GM12878 (cell line): ENCODE data around the gene TMA16. TPM values are rescaled to one million over a fixed set of nuclear protein-coding genes. Genes with fewer than 3 reads are reported as not detected.

Experiments used
- ATAC-seq: fragments of 200-7000 bp; cut with Tn5 transposase; 3 replicates; pipeline ENCODE4 v1.9.1; 2020; ENCODE audit warnings: mild to moderate bottlenecking, moderate library complexity
- BruUV-seq: library from RNA; stranded (reverse); fragments of 400-500 nt; replicated peaks from 2 replicates; lab custom pipeline; 2021; lab: Mats Ljungman, UMichigan
- CTCF ChIA-PET: fragments of 300-600 bp; sonication (Branson Sonifier 250); formaldehyde crosslinking; extraction: SDS; loops from one replicate; lab custom pipeline; 2021; ENCODE audit warnings: inconsistent platforms; lab: Yijun Ruan, JAX
- POLR2A ChIA-PET: fragments of 350-600 bp; formaldehyde crosslinking; extraction: SDS; loops from one replicate; lab custom pipeline; 2021; ENCODE audit warnings: inconsistent platforms; lab: Charles Lee
- RAD21 ChIA-PET: fragments of 300-600 bp; sonication (Branson Sonifier 250); formaldehyde crosslinking; loops from one replicate; lab custom pipeline; 2023; ENCODE audit warnings: antibody characterized with exemption; ENCODE audit not compliant: unreplicated experiment; lab: Charles Lee
- SMC1A ChIA-PET: fragments of 300-600 bp; sonication (Branson Sonifier 250); formaldehyde crosslinking; loops from one replicate; lab custom pipeline; 2023; ENCODE audit not compliant: unreplicated experiment, uncharacterized antibody; lab: Charles Lee
- DNase-seq: peaks from one replicate; pipeline ENCODE4 v3.0.0-alpha.2; 2011; ENCODE audit warnings: low read depth, low spot score
- FAIRE-seq: peaks from 3 replicates; lab custom pipeline; 2011; peaks lifted over from hg19 to GRCh38; lab: Jason Lieb, UNC
- H2AFZ ChIP-seq: 2 replicates; pipeline ENCODE4 v1.6.0; 2011; ENCODE audit warnings: low read depth, low read length, control low read depth; ENCODE audit not compliant: control insufficient read depth
- H3K27ac ChIP-seq: 2 replicates; pipeline ENCODE4 v1.5.1; 2011; ENCODE audit warnings: control low read depth; ENCODE audit not compliant: control insufficient read depth, insufficient read depth
- H3K27me3 ChIP-seq, 2 experiments: replicated peaks in 1 of 2; 2 replicates each; pipeline versions ENCODE4 v1.6.0 to v1.6.1; 2011; ENCODE audit warnings: low read length in 1 of 2; ENCODE audit not compliant: control insufficient read depth in 2 of 2, insufficient read depth in 2 of 2
- H3K36me3 ChIP-seq, 2 experiments: 2 replicates each; pipeline ENCODE4 v1.5.1; 2011; ENCODE audit warnings: low read length in 1 of 2; ENCODE audit not compliant: control insufficient read depth in 2 of 2, insufficient read depth in 2 of 2
- H3K4me1 ChIP-seq: 2 replicates; pipeline ENCODE4 v1.6.1; 2011; ENCODE audit warnings: mild to moderate bottlenecking, low read length, moderate library complexity, mixed read lengths; ENCODE audit not compliant: control insufficient read depth, insufficient read depth
- H3K4me2 ChIP-seq: 2 replicates; pipeline ENCODE4 v1.6.0; 2011; ENCODE audit warnings: control low read depth; ENCODE audit not compliant: control insufficient read depth, insufficient read depth
- H3K4me3 ChIP-seq: fragments of 200-600 bp; sonication (generic); 2 replicates; pipeline ENCODE4 v1.5.1; 2016
- H3K79me2 ChIP-seq: 2 replicates; pipeline ENCODE4 v1.6.0; 2011; ENCODE audit warnings: low read length; ENCODE audit not compliant: control insufficient read depth, insufficient read depth
- H3K9ac ChIP-seq: 2 replicates; pipeline ENCODE4 v1.8.0; 2011; ENCODE audit warnings: low read length, control low read depth, mixed read lengths; ENCODE audit not compliant: control insufficient read depth, insufficient read depth
- H3K9me3 ChIP-seq: replicated peaks from 3 replicates; pipeline ENCODE4 v1.5.1; 2011; ENCODE audit warnings: mild to moderate bottlenecking, low read length; ENCODE audit not compliant: control insufficient read depth, insufficient read depth
- H4K20me1 ChIP-seq: 2 replicates; pipeline ENCODE4 v1.6.0; 2011; ENCODE audit not compliant: control insufficient read depth, insufficient read depth
- DPF2 ChIP-seq: fragments of 450-650 bp; IDR thresholded peaks from 2 replicates; pipeline ENCODE4 v1.6.1; 2017; ENCODE audit warnings: mild to moderate bottlenecking
- ELK1 ChIP-seq: IDR thresholded peaks from 2 replicates; pipeline ENCODE4 v1.6.1; 2012; ENCODE audit warnings: low read depth, low read length, improper control_type of control experiment
- EP300 ChIP-seq, 2 experiments: fragments of 150-350 bp in 1 of 2; IDR thresholded peaks; 2 replicates each; pipeline ENCODE4 v1.6.1; 2011 to 2012; ENCODE audit warnings: low read depth in 2 of 2, low read length in 2 of 2, borderline replicate concordance in 1 of 2, improper control_type of control experiment in 1 of 2, inconsistent platforms in 1 of 2; ENCODE audit not compliant: control insufficient read depth in 1 of 2
- FOXK2 ChIP-seq: fragments of 450-650 bp; IDR thresholded peaks from 2 replicates; pipeline ENCODE4 v1.6.1; 2017; ENCODE audit warnings: mild to moderate bottlenecking, moderate library complexity
- LARP7 ChIP-seq: fragments of 450-650 bp; IDR thresholded peaks from 2 replicates; pipeline ENCODE4 v1.6.1; 2017; ENCODE audit warnings: mild to moderate bottlenecking
- MTA3 ChIP-seq: IDR thresholded peaks from 2 replicates; pipeline ENCODE4 v1.6.1; 2012; ENCODE audit warnings: low read length, inconsistent platforms, borderline replicate concordance
- NR2C2 ChIP-seq: IDR thresholded peaks from 2 replicates; pipeline ENCODE4 v1.6.1; 2011; ENCODE audit warnings: borderline replicate concordance, low read depth; ENCODE audit not compliant: control insufficient read depth, insufficient read length
- RB1 ChIP-seq: fragments of 450-650 bp; formaldehyde crosslinking; IDR thresholded peaks from 2 replicates; pipeline ENCODE4 v1.6.1; 2017; ENCODE audit warnings: mild to moderate bottlenecking, borderline replicate concordance
- SMAD1 ChIP-seq: fragments of 450-650 bp; IDR thresholded peaks from 2 replicates; pipeline ENCODE4 v1.6.1; 2018; ENCODE audit warnings: mild to moderate bottlenecking, low read depth; ENCODE audit not compliant: partially characterized antibody
- SP1 ChIP-seq: IDR thresholded peaks from one replicate; pipeline ENCODE4 v1.6.1; 2011; ENCODE audit warnings: low read depth, low read length
- STAT3 ChIP-seq: IDR thresholded peaks from 2 replicates; pipeline ENCODE4 v1.6.1; 2011; ENCODE audit warnings: low read depth, low read length, improper control_type of control experiment
- TCF3 ChIP-seq: IDR thresholded peaks from 2 replicates; pipeline ENCODE4 v1.6.1; 2012; ENCODE audit warnings: low read depth, mild to moderate bottlenecking, low read length, borderline replicate concordance; ENCODE audit not compliant: insufficient read depth
- WGBS: methylation state at CpG from one replicate; pipeline ENCODE4 v1.1.6; 2016; ENCODE audit warnings: low lambda C conversion rate; ENCODE audit not compliant: insufficient replicate concordance, insufficient coverage; ENCODE audit errors: missing lambda C conversion rate; 5-methylcytosine and 5-hydroxymethylcytosine counted together
- in situ Hi-C: fragments of 300-500 bp; cut with MboI; formaldehyde crosslinking; loops from 9 replicates; pipeline ENCODE4 v1.14.3; 2018; ENCODE audit warnings: mixed read lengths
- intact Hi-C: fragments of 100-400 bp; cut with micrococcal nuclease; formaldehyde crosslinking; loops from one replicate; pipeline ENCODE4 v1.14.2; 2022; ENCODE audit not compliant: unreplicated experiment
- polyA plus RNA-seq, 11 experiments: library from polyadenylated mRNA; depleted of rRNA in 4 of 11; unstranded in 6 of 11; stranded (reverse) in 5 of 11; fragments of >200 nt; fragmentation: Nextera tagmentation in 4 of 11; fragmentation: Illumina TruSeq in 1 of 11; extraction: Ambion mirVana in 4 of 11; extraction: Trizol in 1 of 11; gene quantifications; 1 replicate in 1 of 11; 2 replicates in 10 of 11; pipeline versions ENCODE4 v1.2.1 to v1.2.3, GENCODE V29; 2011 to 2016; ENCODE audit warnings: inconsistent platforms in 2 of 11, missing spikeins in 2 of 11, low read depth in 1 of 11
- total RNA-seq, 4 experiments: library from RNA; depleted of rRNA in 3 of 4; stranded (reverse); fragments of >200 nt in 3 of 4; fragmentation: Illumina TruSeq in 1 of 4; extraction: Trizol in 1 of 4; gene quantifications; 2 replicates each; pipeline versions ENCODE4 v1.2.1 to v1.2.3, GENCODE V29; 2013 to 2021
- TF ChIP-seq, protein P1 (sequence below): fragments of 450-650 bp; formaldehyde crosslinking; IDR thresholded peaks from 2 replicates; pipeline ENCODE4 v1.4.0; 2020; ENCODE audit warnings: mild to moderate bottlenecking, moderate library complexity

Gene TMA16
- total and polyA plus RNA-seq, 10 of the 15 experiments (the other 5 are each of a cell fraction or from before 2014, with no cell fraction given), result 37.9 to 91.0 (median 55.8) TPM

GRCh38 chr4:163462556-163462955 is 31.9 kb upstream of the TMA16 start:
- Histone ChIP-seq H3K9me3 (no peaks in the 10 kb centered on the region), H3K4me2 (no peak overlapping the region), H2AFZ (no peak overlapping the region), H4K20me1 (no peaks in the 10 kb centered on the region), H3K36me3 (no peaks in the 10 kb centered on the region), H3K4me3 (no peak overlapping the region), H3K79me2 (no peaks in the 10 kb centered on the region), H3K27ac (no peak overlapping the region), H3K4me1 (no peaks in the 10 kb centered on the region), H3K9ac (no peak overlapping the region), H3K27me3 (no peaks in the 10 kb centered on the region)
- 34% methylated on average over 5 of the region's 5 CpGs for WGBS
- TF ChIP-seq RB1 (no peak), MTA3 (no peak), STAT3 (no peak), SMAD1 (no peak), TCF3 (no peak), ELK1 (no peak), NR2C2 (no peak), LARP7 (no peak), SP1 (no peak), DPF2 (no peak), FOXK2 (no peak), EP300 (IDR thresholded peaks at IDR 0.05; ENCODE audit: borderline replicate concordance in 1 of 2, control insufficient read depth in 1 of 2, low read depth in 2 of 2, low read length in 2 of 2) (no peak)
- TF ChIP-seq, protein P1, sequence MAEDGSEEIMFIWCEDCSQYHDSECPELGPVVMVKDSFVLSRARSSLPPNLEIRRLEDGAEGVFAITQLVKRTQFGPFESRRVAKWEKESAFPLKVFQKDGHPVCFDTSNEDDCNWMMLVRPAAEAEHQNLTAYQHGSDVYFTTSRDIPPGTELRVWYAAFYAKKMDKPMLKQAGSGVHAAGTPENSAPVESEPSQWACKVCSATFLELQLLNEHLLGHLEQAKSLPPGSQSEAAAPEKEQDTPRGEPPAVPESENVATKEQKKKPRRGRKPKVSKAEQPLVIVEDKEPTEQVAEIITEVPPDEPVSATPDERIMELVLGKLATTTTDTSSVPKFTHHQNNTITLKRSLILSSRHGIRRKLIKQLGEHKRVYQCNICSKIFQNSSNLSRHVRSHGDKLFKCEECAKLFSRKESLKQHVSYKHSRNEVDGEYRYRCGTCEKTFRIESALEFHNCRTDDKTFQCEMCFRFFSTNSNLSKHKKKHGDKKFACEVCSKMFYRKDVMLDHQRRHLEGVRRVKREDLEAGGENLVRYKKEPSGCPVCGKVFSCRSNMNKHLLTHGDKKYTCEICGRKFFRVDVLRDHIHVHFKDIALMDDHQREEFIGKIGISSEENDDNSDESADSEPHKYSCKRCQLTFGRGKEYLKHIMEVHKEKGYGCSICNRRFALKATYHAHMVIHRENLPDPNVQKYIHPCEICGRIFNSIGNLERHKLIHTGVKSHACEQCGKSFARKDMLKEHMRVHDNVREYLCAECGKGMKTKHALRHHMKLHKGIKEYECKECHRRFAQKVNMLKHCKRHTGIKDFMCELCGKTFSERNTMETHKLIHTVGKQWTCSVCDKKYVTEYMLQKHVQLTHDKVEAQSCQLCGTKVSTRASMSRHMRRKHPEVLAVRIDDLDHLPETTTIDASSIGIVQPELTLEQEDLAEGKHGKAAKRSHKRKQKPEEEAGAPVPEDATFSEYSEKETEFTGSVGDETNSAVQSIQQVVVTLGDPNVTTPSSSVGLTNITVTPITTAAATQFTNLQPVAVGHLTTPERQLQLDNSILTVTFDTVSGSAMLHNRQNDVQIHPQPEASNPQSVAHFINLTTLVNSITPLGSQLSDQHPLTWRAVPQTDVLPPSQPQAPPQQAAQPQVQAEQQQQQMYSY (CRISPR knock-in tag), result no peak
- FAIRE-seq, result no peak
- ChIA-PET RAD21 (no interaction called here), POLR2A (no interaction called here), SMC1A (no interaction called here), CTCF (no interaction called here)
- in situ Hi-C loops (no loop called here), intact Hi-C loops (no loop called here)
- DNase-seq, result no peak
- no peak for ATAC-seq
- BruUV-seq, result no TSS peak
